ENCODE data around the gene GTF3A.

The GTF3A gene

GRCh38 chr13:27406178-27406939 lies 18.1 kb upstream of the GTF3A start:
- DNase-seq, result no peak

- DNase-seq, result no peak
These were observed 16.3 kb upstream of the GTF3A start for GRCh38 chr13:27408074-27408473.

GRCh38 chr13:27409013-27409412 lies 15.4 kb upstream of the GTF3A start:
- DNase-seq, result no peak

GRCh38 chr13:27411341-27411740 lies 13.1 kb upstream of the GTF3A start:
- no peak for DNase-seq

GRCh38 chr13:27415116-27415515 lies 9.3 kb upstream of the GTF3A start:
- DNase-seq, result no peak

GRCh38 chr13:27419328-27419727 lies 5.1 kb upstream of the GTF3A start:
- DNase-seq, result no peak

GRCh38 chr13:27421101-27421871 lies 3.1 kb upstream of the GTF3A start:
- DNase-seq, result no peak

GRCh38 chr13:27423333-27423732 lies 1.1 kb upstream of the GTF3A start:
- DNase-seq, result no peak

GRCh38 chr13:27425158-27425917 lies 919 bp downstream of the GTF3A start:
- DNase-seq, result no peak

GRCh38 chr13:27425918-27426630 lies 1.7 kb downstream of the GTF3A start:
- DNase-seq, result peak; percentile 39

GRCh38 chr13:27427641-27428040 lies 3.2 kb downstream of the GTF3A start:
- no peak for DNase-seq

GRCh38 chr13:27428160-27428559 lies 3.7 kb downstream of the GTF3A start:
- DNase-seq, result no peak

GRCh38 chr13:27432180-27432579 lies 7.8 kb downstream of the GTF3A start:
- no peak for DNase-seq

- DNase-seq, result no peak
These were observed 8.3 kb downstream of the GTF3A start for GRCh38 chr13:27432611-27433210.

- no peak for DNase-seq
These were observed 12.7 kb downstream of the GTF3A start for GRCh38 chr13:27437126-27437525.

- DNase-seq, result no peak
These were observed 16.0 kb downstream of the GTF3A start for GRCh38 chr13:27440408-27440807.

- no peak for DNase-seq
These were observed 17.7 kb downstream of the GTF3A start for GRCh38 chr13:27442071-27442647.

- no peak for DNase-seq
These were observed 18.4 kb downstream of the GTF3A start for GRCh38 chr13:27442797-27443196.

- no peak for DNase-seq
These were observed 22.7 kb downstream of the GTF3A start for GRCh38 chr13:27446986-27447583.

- DNase-seq, result no peak
These were observed 23.9 kb downstream of the GTF3A start for GRCh38 chr13:27448308-27448707.

- peak; percentile 3 for DNase-seq
These were observed 24.7 kb downstream of the GTF3A start for GRCh38 chr13:27449081-27449603.
